Stimulated activated CD4-positive, alpha-beta T cell treated with anti-CD3 and anti-CD28 coated beads, Interleukin-15, amount 100 ng/mL, for 1 hour (primary cell): ENCODE results near the gene TOR1A.

Experiments used
- DNase-seq, 2 donors: peaks; one replicate each; pipeline ENCODE4 v3.0.0-alpha.2; 2020; ENCODE audit warnings: low read depth in 1 of 2, low spot score in 1 of 2

TOR1A gene, protein sequence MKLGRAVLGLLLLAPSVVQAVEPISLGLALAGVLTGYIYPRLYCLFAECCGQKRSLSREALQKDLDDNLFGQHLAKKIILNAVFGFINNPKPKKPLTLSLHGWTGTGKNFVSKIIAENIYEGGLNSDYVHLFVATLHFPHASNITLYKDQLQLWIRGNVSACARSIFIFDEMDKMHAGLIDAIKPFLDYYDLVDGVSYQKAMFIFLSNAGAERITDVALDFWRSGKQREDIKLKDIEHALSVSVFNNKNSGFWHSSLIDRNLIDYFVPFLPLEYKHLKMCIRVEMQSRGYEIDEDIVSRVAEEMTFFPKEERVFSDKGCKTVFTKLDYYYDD

GRCh38 chr9:129823935-129824601 is at the start of gene TOR1A:
Gene TOR1A (minus strand): TSS chr9:129824136. CDS start chr9:129824085, 51 bp downstream.
- DNase-seq, result peak; percentile 81 to 86

GRCh38 chr9:129871046-129871445 is 47.1 kb upstream of the TOR1A start:
- no peak for DNase-seq

- no peak for DNase-seq
Measured at GRCh38 chr9:129869585-129870501, 45.9 kb upstream of the TOR1A start.

DNA sequence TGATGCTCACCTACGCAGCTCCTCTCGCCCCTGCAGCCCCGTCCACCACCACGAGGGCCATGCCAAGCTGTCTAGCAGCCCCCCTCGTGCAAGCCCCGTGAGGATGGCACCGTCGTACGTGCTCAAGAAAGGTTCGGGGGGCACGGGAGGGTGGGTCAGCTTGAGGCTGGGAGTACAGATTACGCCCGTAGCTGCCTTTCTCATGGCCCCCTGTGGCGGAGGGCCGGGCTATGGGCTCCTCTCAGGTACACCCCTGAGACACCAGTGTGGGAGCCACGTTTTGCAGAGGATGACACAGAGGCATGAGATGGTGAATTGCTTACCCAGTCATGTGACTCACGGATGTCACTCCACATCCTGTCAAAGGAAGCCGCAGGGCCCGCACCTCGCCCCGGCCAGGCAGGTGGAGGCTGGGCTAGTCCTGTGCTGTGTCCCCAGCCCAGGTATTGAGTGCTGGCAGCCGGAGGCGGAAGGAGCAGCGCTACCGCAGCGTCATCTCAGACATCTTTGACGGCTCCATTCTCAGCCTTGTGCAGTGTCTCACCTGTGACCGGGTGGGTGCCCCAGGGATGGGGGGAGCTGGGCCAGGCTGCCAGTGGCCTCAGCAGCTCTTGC is 45.0 kb upstream of the TOR1A start:
- peak; percentile 66 to 81 for DNase-seq

DNA sequence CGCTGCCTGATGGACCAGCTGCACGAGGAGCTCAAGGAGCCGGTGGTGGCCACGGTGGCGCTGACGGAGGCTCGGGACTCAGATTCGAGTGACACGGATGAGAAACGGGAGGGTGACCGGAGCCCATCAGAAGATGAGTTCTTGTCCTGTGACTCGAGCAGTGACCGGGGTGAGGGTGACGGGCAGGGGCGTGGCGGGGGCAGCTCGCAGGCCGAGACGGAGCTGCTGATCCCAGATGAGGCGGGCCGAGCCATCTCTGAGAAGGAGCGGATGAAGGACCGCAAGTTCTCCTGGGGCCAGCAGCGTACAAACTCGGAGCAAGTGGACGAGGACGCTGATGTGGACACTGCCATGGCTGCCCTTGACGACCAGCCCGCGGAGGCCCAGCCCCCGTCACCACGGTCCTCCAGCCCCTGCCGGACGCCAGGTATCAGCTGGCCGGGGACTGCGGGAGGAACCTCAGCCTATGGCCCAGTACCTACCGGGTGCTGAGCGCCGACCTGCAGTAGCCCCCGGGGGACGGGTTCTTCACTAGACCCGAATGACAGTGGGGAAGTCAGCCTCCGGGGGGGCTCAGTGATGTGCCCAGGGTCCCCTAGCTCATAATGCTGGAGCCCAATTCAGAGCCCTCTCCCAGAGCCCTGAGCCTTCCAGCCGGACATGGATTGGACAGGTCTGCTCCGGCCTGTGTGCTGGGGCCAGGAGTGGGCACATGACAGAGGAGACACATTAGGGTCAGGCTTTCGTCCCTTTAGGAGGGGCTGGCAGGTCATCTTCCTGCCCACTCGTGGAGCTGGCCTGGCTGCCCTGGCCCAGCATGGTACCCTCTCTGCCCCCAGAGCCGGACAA is 44.3 kb upstream of the TOR1A start:
- no peak for DNase-seq

- DNase-seq, result no peak
Measured at GRCh38 chr9:129867136-129868022, 43.4 kb upstream of the TOR1A start.

DNA sequence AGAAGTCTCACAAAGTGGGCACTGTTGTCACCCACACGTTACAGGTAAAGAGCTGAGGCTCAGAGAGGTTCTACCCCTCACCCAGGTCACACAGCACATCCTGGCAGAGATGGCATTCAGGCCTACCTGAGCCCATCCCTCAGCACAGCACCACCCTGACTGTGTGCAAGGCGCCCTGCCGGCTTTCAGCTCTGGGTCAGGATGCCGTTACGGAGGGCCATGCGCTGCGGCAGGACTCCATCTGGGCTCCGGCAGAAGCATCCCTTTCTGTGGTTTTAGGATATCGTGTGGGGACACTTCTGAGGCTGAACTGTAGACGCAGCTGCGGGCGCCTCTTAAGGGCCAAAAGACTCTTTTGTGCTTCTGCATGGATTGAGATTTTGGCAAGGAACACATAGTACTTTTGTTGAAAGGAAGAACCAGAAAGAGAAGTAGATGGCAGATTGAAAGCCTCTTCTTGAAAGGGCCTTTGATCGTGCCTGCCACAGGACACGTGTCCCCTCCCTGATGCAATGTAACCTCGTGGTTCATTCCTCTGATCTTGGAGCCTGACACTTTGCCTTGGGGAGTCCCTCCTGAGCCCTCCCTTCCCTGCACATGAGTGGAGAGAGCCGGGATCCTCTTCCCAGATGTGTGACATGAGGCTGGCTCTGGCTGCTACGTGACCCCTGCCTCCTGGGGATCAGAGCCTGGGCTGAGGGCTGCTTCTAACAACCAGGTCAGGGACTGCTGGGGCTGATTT is 42.6 kb upstream of the TOR1A start:
- no peak for DNase-seq

GRCh38 chr9:129865668-129866320 is 41.9 kb upstream of the TOR1A start:
- DNase-seq, result no peak

GRCh38 chr9:129864991-129865647 is 41.2 kb upstream of the TOR1A start:
- DNase-seq, result no peak

- DNase-seq, result peak in 1 of 2 donors; percentile 55
Measured at GRCh38 chr9:129863059-129863690, 39.2 kb upstream of the TOR1A start.

DNA sequence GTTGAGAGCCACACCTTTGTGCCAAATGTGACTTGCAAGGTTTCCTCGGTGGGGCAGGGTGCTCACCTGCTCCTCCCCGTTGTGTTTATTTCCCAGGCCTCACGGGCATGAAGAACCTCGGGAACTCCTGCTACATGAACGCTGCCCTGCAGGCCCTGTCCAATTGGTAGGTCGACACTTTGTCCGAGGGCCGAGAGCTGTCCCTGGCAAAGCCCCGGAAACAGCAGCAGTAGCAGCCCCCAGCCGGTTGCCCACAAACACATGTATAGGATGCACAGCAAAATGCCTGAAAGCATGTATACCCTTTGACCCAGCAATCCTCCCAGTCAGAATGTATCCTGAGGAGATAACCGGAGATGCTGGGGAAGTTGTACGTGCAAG is 37.5 kb upstream of the TOR1A start:
- no peak for DNase-seq

DNA sequence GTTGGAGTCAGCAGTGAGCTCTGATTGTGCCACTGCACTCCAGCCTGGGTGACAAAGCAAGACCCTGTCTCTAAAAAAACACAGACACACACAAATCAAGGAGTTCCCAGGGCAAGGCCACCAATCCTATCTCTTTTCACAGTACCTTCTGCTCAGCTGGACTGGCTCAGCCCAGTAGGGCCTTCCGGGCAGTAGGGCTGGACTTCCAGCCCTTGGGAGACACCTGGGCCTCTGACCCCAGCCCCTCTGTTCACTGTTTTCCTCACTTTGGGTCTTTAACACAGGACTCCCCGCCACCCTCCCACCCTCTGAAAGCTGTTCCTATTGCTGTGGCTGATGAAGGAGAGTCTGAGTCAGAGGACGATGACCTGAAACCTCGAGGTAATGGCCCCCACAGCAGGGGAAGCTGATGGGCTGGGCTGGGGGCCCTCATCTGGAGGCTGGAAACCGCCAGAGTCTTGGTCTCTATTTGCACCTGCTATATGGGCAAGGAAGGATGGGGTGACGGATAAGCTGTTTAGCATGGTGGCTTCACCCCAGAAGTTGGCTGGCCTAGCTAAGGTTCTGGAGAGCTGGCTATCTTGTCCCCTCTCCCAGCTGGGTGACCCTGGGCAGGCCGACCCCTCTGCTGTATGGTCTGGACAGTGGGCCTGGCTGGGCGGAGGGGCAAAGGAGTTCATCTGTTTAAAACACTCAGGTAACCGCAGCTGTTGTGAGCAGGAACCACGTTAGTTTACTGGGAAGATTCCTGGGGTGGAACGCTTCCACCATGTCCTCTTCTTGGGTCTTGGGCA is 36.9 kb upstream of the TOR1A start:
- no peak for DNase-seq

DNA sequence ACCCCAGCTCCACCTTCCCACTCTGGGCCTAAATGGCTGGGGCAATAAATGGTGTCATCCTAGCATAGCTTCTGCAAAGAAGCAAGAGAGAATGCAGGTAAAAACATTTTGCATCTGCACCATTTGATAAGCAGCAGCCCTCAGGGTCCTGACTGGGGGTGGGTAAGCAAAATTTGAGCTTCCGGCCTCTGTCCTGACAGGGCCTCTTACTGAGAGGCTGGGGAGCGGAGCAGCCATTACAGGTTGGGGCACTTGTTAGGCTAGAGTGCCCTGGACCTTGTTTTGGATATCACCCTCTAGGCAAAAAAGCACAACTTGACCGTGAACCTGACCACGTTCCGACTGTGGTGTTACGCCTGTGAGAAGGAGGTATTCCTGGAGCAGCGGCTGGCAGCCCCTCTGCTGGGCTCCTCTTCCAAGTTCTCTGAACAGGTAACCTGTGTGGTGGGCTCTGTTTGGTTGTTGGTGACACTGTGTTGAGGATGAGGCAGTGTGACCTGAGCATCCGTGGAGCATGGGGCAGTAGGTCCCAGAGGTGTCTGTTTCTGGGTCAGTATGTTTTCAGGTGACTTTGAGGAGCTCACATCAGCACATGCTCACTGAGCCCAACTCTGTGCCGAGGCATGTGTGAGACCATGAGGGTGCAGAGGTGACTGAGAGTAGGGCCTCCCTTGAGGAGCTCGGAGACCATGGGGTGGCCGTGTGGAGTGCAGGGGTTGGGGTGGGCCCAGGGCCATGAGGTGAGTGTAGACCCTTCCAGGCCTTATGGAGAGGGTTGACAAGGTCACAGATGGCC is 34.4 kb upstream of the TOR1A start:
- DNase-seq, result no peak

- no peak for DNase-seq
Measured at GRCh38 chr9:129857207-129857606, 33.3 kb upstream of the TOR1A start.

DNA sequence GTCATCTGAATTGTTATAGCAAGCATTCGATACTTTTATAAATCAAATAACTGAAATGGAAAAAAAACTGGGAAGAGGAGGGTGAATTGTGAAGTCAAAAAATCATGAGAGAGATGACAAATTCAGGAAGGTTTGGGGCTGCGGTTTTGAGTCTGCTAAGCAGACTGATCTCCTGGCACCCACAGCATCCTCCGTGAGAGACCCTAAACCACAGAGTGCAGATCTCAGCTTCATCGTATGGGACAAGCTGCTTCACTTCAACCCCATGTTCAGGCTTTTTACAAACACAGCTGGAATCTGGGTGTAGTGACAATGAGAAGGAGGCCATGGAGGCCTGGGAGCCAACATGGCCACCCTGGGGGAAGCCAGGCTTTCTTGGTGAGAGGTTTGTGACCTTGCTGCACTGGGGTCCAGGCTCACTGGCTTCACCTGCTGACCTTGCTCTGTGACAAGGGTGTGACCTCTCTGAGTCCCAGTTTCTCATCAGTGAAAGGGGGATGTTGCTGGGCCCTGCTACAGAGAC is 30.7 kb upstream of the TOR1A start:
- DNase-seq, result no peak
